ENCODE results near the gene KRTAP5-2. TPM values are rescaled to one million over a fixed set of nuclear protein-coding genes. Genes with fewer than 3 reads are reported as not detected.
A peak's percentile ranks its signal among the peaks of the same experiment; 100 is the strongest.
"Not testable (repeated sequence)": the region's sequence is repeated elsewhere in the genome, so short reads cannot be mapped to it uniquely, and the experiment has no call there.

KRTAP5-2 gene
- total RNA-seq, 1 experiment from 2014 or later, result not detected

DNA sequence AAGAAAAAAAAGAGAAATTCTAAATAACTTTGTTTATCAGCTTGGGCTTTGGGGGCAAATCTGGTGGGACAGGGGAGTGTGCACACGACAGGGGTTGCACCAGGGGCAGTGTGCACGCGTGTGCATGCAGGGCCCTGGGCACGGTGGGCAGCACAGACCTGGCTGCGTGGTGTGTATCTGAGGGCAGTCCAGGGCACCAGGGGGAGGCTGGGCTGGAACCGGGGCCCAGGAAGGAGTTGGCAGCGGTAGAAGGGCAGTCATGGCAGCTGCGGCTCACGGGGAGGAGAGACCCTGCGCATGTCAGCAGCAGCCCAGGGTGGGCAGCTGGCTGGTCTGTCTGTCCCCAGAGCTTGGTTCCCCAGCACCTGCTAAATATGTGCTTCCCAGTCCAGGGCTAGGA, 35.8 kb upstream of the KRTAP5-2 start:
- Histone ChIP-seq H3K4me3 (ENCODE audit: insufficient read depth, low read depth, low read length) (no peak overlapping the region), H3K36me3 (replicated peaks; ENCODE audit: control insufficient read depth, insufficient read depth, low read length) (no peaks in the 10 kb centered on the region), H3K27me3 (ENCODE audit: control insufficient read depth, insufficient read depth, low read length) (no peaks in the 10 kb centered on the region; the same call in 1 of the 2 replicates)
- DNase-seq, result no peak

DNA sequence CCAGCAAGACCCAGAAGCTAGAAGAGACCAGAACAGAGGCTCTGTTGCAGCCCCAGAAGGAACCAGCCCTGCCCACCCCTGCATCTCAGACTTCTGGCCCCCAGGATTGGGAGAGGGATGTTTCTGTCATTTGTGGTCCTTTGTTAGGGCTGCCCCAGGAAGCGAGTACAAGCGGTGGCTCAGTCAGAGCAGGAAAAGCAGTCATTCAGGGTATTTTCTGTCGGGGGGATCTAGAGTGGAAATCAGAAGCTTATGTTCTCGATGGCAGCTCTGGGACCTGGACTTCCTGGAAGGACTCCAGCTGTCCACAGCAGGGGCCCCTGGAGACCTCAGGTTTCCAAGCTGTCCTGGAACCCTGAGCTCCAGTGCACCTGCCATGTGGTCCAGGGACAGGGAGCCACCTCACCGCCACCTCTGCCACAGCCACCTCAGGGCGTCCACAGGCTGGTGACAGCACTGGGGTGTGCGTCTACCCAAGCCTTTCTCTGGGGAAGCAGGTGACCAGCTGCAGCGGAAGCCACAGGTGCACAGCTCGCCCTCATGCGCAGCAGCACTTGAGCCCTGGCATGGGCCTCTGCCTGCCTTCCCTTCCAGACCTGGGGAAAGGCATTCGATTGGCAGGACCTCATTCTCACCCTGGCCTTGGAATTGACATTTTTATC, 34.1 kb upstream of the KRTAP5-2 start:
- no peaks in the 10 kb centered on the region for H3K36me3 ChIP-seq (replicated peaks; ENCODE audit: control insufficient read depth, insufficient read depth, low read length)
- H3K27me3 ChIP-seq (ENCODE audit: control insufficient read depth, insufficient read depth, low read length), result no peaks in the 10 kb centered on the region; the same call in none of the 2 replicates
- no peak for DNase-seq
- H3K4me3 ChIP-seq (ENCODE audit: insufficient read depth, low read depth, low read length), result no peak overlapping the region

DNA sequence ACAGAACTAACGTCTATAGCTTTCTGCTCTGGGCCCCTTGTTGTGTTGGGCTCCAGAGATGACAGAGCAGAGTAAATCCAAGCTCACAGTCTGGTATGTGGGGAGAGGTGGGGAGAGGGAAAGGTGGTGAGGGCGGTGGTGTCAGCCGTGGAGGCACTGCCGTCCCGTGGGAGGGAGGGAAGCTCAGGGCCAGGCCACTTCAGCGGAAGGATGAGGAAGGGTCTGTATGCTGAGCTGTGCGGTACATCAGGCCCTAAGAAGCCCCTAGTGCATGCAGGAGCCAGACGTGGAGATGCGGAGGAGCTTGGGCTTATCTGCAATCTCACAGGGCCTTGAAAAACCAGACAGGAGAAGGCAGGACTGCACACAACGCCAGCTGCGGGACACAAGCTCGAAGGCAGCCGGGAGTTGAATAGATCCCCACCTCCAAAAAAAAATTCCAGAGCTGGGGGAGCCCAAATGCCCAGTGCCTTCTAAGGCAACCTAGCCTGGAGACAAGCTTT, 33.0 kb upstream of the KRTAP5-2 start:
- Histone ChIP-seq H3K36me3 (replicated peaks; ENCODE audit: control insufficient read depth, insufficient read depth, low read length) (no peaks in the 10 kb centered on the region), H3K4me3 (ENCODE audit: insufficient read depth, low read depth, low read length) (no peak overlapping the region), H3K27me3 (ENCODE audit: control insufficient read depth, insufficient read depth, low read length) (no peaks in the 10 kb centered on the region; the same call in none of the 2 replicates)
- DNase-seq, result no peak

DNA sequence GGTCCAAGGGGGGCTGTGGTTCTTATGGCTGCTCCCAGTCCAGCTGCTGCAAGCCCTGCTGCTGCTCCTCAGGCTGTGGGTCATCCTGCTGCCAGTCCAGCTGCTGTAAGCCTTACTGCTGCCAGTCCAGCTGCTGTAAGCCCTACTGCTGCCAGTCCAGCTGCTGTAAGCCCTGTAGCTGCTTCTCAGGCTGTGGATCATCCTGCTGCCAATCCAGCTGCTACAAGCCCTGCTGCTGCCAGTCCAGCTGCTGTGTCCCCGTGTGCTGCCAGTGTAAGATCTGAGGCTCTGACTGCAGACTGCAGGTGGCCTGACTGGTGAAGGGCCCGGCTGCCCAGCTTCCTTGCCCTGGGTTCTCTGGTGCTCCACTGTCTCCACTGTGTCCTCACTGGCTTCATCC, 32.2 kb upstream of the KRTAP5-2 start:
- DNase-seq, result no peak
- Histone ChIP-seq H3K36me3 (replicated peaks; ENCODE audit: control insufficient read depth, insufficient read depth, low read length) (no peaks in the 10 kb centered on the region), H3K4me3 (ENCODE audit: insufficient read depth, low read depth, low read length) (no peak overlapping the region), H3K27me3 (ENCODE audit: control insufficient read depth, insufficient read depth, low read length) (no peaks in the 10 kb centered on the region; the same call in none of the 2 replicates)

DNA sequence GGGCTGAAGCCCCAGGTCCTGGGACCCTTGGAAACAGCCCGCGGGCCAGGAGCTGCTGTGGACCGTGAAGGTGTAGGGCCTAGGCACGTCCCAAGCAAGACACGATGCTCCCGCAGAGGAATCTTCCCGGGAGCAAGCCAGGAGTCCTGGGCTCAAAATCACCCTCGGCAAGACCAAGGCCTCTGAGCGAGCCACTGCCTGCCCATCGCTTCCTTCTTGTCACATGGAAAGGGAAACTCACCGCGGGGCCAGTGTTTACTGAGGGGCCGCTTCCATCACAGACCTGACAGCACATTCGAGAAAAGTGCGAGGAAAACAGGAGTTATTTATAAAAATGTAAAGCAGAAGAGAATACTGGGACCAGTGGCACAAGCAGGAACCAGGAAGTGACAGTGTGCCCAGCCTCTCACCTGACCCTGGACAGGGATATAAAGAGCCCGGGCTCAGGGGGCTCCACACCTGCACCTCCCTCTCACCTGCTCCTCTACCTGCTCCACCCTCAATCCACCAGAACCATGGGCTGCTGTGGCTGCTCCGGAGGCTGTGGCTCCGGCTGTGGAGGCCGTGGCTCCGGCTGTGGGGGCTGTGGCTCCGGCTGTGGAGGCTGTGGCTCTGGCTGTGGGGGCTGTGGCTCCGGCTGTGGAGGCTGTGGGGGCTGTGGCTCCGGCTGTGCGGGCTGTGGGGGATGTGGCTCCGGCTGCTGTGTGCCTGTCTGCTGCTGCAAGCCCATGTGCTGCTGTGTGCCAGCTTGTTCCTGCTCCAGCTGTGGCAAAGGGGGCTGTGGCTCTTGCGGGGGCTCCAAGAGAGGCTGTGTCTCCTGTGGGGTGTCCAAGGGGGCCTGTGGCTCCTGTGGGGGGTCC, 31.5 kb upstream of the KRTAP5-2 start, which contains the start of gene KRTAP5-5:
TSS of gene KRTAP5-5 (plus strand) at position 450 of the 860 bp plus-strand sequence. CDS start at position 516, 66 bp downstream.
- H3K36me3 ChIP-seq (replicated peaks; ENCODE audit: control insufficient read depth, insufficient read depth, low read length), result no peaks in the 10 kb centered on the region
- no peak within 1 kb of the TSS for H3K4me3 ChIP-seq (ENCODE audit: insufficient read depth, low read depth, low read length)
- H3K27me3 ChIP-seq (ENCODE audit: control insufficient read depth, insufficient read depth, low read length), result no peaks in the 10 kb centered on the region; the same call in none of the 2 replicates
- DNase-seq, result peak; percentile 50

DNA sequence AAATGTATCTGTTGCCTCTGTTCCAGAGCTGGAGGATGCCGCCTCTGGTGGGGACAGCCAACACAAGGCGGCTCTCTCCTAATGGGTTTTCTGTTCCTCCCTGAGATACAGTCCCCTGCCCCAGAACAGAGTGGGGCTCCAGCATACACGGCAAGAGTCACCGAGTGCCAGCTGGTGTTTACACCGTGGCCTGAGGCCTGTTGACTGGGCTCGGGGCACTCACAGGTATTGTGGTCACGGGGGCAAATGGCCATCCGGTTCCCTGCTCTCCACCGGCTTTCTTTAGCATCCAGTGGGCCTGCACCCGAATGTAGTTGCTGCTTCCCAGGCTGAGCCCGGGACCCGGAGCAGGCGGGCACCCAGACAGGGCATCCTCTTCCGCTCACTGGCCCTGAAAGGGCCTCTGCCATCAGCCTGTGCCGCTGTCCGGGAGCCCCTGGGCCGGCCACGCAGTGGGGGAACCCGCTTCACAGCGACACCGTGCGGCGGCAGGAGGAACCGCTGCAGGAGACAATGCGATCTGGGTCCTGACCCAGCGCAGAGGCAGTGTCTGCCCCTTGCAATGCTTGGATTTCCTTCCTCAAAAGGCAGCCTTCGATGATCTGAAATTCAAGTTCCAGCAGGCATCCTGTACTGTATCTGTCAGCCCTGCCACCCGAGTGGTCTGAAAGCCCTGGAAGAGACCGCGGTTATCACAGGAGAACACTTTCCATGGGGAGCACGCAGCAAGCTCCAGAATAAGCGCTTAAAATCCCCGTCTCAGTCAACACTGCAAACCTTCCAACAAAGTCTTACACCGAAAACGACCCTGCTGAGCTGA, 30.6 kb upstream of the KRTAP5-2 start:
- Histone ChIP-seq H3K27me3 (ENCODE audit: control insufficient read depth, insufficient read depth, low read length) (no peaks in the 10 kb centered on the region; the same call in none of the 2 replicates), H3K36me3 (replicated peaks; ENCODE audit: control insufficient read depth, insufficient read depth, low read length) (no peaks in the 10 kb centered on the region), H3K4me3 (ENCODE audit: insufficient read depth, low read depth, low read length) (no peak overlapping the region)
- DNase-seq, result peak; percentile 97

DNA sequence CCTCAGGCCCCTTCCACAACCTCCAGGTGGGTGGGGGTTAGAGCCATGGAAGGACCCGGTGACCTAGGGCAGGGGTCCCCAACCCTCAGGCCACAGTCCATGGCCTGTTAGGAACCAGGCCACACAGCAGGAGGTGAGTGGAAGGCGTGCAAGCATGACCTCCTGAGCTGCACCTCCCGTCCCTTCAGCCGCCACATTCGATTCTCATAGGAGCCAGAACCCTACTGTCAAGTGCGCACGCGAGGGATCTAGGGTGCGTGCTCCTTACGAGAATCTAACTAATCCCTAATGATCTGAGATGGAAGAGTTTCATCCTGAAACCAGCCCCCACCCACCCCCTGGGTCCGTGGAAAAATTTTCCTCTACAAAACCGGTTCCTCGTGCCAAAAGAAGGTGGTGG, 27.4 kb upstream of the KRTAP5-2 start:
- Histone ChIP-seq H3K27me3 (ENCODE audit: control insufficient read depth, insufficient read depth, low read length) (no peaks in the 10 kb centered on the region; the same call in none of the 2 replicates), H3K36me3 (replicated peaks; ENCODE audit: control insufficient read depth, insufficient read depth, low read length) (no peaks in the 10 kb centered on the region), H3K4me3 (ENCODE audit: insufficient read depth, low read depth, low read length) (no peak overlapping the region)
- no peak for DNase-seq

DNA sequence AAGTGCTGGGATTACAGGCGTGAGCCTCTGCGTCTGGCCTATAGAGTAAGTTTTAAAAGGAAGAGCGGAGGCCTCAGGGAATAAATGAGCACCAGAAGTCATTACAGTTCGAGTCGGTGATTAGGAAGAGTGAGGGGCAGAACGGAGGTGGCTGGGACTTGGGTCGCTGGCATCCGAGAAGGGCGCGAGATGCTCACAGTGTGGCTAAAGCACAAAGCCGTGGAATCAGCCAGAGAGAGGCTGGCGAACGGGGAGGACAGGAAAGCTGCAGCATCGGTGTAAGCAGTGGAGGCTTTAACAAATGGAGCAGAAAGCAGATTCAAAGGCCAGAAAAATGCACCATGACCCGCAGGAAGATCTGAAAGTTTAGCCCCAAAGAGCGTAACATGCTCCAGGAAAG, 26.5 kb upstream of the KRTAP5-2 start:
- no peak overlapping the region for H3K4me3 ChIP-seq (ENCODE audit: insufficient read depth, low read depth, low read length)
- H3K27me3 ChIP-seq (ENCODE audit: control insufficient read depth, insufficient read depth, low read length), result no peaks in the 10 kb centered on the region; the same call in none of the 2 replicates
- DNase-seq, result no peak
- H3K36me3 ChIP-seq (replicated peaks; ENCODE audit: control insufficient read depth, insufficient read depth, low read length), result no peaks in the 10 kb centered on the region

DNA sequence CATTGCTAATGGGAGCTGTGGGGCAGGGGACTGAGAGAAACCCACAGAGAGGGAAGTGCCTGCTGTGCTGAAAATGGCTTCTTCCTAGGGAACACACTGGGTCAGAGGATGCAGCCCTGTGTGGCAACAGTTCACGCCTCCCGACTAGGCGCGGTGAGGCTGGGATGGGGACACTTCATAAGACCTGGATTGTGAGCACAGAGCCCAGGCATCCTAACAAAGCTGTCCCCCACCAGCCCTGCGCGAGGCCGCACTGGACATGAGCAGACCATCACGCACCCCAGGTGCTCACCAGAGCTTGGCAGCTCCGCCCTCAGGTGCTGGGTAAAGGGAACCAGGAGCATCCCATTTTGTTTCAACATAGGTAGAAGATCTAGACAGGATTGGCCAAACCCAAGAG, 25.6 kb upstream of the KRTAP5-2 start:
- H3K4me3 ChIP-seq (ENCODE audit: insufficient read depth, low read depth, low read length), result no peak overlapping the region
- DNase-seq, result no peak
- no peaks in the 10 kb centered on the region; the same call in none of the 2 replicates for H3K27me3 ChIP-seq (ENCODE audit: control insufficient read depth, insufficient read depth, low read length)
- no peaks in the 10 kb centered on the region for H3K36me3 ChIP-seq (replicated peaks; ENCODE audit: control insufficient read depth, insufficient read depth, low read length)

DNA sequence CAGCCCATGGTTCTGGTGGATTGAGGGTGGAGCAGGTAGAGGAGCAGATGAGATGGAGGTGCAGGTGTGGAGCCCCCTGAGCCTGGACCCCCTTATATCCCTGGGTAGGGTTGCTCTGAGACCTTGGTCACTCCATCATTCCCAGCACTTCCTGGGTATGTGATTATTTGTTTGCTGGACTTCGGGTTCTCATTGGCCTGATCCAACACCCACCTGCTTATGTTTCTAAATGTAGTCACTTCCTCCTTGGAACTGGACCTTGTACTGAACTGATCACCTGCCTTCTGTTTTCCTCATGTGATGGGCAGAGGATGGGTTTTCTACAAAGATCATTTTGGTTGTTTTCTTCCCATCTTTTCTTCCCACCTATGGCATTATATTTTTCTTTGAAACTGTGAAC, 24.0 kb upstream of the KRTAP5-2 start, which contains the start of gene KRTAP5-4:
TSS of gene KRTAP5-4 (minus strand) at position 53 of the 400 bp plus-strand sequence. CDS start at position 8, 45 bp downstream.
- no peak for DNase-seq
- H3K4me3 ChIP-seq (ENCODE audit: insufficient read depth, low read depth, low read length), result no peak within 1 kb of the TSS
- no peaks in the 10 kb centered on the region; the same call in 1 of the 2 replicates for H3K27me3 ChIP-seq (ENCODE audit: control insufficient read depth, insufficient read depth, low read length)
- H3K36me3 ChIP-seq (replicated peaks; ENCODE audit: control insufficient read depth, insufficient read depth, low read length), result no peaks in the 10 kb centered on the region

DNA sequence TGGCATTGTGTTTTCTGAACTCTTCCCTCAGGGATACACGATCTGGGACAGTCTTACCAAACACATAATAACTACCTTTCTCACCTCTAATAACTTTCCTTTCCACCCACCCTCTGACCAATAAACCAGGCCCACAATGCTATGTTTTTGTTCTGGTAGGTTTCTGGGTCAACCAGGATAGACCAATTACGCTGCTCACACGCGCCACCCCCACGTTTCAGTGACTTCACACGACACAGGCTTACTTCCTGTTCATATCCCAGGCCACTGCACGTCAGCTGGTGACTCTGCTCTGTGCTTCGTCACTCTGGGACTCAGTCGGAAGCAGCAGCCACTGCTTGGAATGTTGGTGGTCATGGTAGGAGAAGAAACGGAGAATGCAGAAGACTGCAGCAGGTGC, 21.4 kb upstream of the KRTAP5-2 start:
- no peaks in the 10 kb centered on the region for H3K27me3 ChIP-seq (ENCODE audit: control insufficient read depth, insufficient read depth, low read length)
- H3K36me3 ChIP-seq (replicated peaks; ENCODE audit: control insufficient read depth, insufficient read depth, low read length), result no peaks in the 10 kb centered on the region
- no peak overlapping the region for H3K4me3 ChIP-seq (ENCODE audit: insufficient read depth, low read depth, low read length)
- DNase-seq, result no peak

DNA sequence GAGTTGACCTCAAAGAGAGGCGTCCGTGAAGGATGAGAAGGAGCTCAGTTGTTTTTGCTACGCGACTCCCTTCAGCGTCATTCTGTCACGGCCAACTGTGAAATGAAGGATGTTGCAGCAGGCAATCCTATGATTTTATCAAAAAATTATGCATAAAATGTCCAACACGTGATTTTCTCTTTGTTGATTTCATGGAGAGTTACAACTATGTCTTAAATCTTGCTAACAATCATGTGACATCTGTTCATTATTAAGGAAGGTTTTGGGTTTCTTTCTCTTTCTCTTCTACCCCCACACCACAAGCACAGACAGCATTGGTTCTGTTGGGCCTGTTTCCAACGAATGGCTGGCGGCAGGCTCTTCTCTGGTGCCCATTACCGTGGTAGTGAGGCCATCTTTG, 20.1 kb upstream of the KRTAP5-2 start:
- H3K36me3 ChIP-seq (replicated peaks; ENCODE audit: control insufficient read depth, insufficient read depth, low read length), result no peaks in the 10 kb centered on the region
- no peaks in the 10 kb centered on the region for H3K27me3 ChIP-seq (ENCODE audit: control insufficient read depth, insufficient read depth, low read length)
- no peak for DNase-seq
- H3K4me3 ChIP-seq (ENCODE audit: insufficient read depth, low read depth, low read length), result no peak overlapping the region

DNA sequence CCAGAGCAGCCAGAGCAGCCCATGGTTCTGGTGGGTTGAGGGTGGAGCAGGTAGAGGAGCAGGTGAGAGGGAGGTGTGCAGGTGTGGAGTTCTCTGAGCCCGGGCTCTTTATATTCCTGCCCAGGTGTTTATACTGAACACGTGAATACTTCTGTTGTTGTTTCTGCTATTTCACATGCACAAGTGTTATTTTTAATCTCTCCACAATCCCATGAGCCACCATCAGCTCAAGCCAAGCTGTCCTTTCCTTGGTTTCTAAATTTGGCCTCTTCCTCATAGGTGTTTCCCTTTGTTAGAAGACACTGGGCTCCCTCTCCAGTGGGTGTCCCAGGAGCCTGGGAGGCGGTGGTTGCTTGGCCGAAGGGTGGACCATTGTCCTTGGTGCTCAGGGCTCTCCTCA, 10.3 kb upstream of the KRTAP5-2 start, which contains the start of gene KRTAP5-3:
TSS of gene KRTAP5-3 (minus strand) at position 101 of the 400 bp plus-strand sequence. CDS start at position 23, 78 bp downstream.
- Histone ChIP-seq H3K36me3 (replicated peaks; ENCODE audit: control insufficient read depth, insufficient read depth, low read length) (no peaks in the 10 kb centered on the region), H3K4me3 (ENCODE audit: insufficient read depth, low read depth, low read length) (no peak within 1 kb of the TSS), H3K27me3 (ENCODE audit: control insufficient read depth, insufficient read depth, low read length) (no peaks in the 10 kb centered on the region; the same call in 1 of the 2 replicates)
- DNase-seq, result no peak

DNA sequence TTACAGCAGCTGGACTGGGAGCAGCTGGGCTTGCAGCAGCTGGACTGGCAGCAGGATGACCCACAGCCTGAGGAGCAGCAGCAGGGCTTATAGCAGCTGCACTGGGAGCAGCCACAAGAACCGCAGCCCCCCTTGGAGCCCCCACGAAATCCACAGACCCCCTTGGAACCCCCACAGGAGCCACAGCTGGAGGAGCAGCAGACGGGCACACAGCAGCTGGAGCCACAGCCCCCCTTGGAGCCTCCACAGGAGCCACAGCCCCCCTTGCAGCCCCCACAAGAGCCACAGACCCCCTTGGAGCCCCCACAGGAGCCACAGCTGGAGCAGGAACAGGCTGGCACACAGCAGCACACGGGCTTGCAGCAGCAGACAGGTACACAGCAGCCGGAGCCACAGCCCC, 9.8 kb upstream of the KRTAP5-2 start:
- DNase-seq; H3K4me3 ChIP-seq (ENCODE audit: insufficient read depth, low read depth, low read length); H3K27me3 ChIP-seq (ENCODE audit: control insufficient read depth, insufficient read depth, low read length); H3K36me3 ChIP-seq (replicated peaks; ENCODE audit: control insufficient read depth, insufficient read depth, low read length): not testable (repeated sequence)

All from H7 (cell line).